ENCODE data around the gene TTC7B. TPM values are rescaled to one million over a fixed set of nuclear protein-coding genes. Genes with fewer than 3 reads are reported as not detected.

The TTC7B gene
- total and polyA plus RNA-seq, 10 of the 15 experiments (the other 5 are each of a cell fraction or from before 2014, with no cell fraction given) = under 0.01 to 1.1 (median 0.26) TPM; not detected in 2

DNA sequence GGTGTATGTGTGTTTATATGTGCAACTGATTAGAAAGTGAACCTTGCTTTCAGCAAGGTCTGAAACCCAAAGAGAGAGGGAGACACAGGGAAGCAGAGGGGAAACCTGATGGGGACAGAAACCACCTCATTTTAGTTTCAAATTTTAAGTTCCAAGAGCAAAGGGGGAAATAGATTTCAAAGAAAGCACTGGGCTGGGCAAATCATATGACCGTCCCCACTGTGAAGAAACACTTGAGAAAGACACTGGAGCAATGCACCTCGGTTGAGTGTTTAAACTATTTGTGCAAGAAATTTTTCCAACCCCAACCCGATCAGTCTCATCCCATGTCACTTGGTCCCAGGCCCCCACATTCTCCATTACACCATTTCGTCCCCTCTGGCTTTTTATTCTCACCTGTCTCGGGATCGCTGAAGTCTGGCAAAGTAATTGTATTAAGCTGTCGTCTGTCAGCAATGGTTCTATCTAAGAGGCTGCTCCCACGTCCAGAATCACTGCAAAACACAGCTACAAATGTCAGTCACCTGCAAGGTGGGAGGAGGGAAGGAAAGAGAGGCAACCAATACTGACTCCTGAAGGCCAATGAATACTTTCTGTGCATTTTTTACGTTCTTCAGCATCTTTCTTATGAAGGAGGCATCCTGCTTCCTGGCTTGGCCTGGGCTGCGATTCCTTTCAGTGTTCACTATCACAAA, 205.7 kb downstream of the TTC7B start:
- SMC1A ChIA-PET (ENCODE audit: uncharacterized antibody, unreplicated experiment) = interaction anchor here (1.2 kb wide), 1 partner anchor 11 kb away, joined by 3 read pairs; no protein-coding TSS in a partner anchor
- RAD21 ChIA-PET (ENCODE audit: unreplicated experiment) = no interaction called here
- no peak overlapping the region for H3K4me3 ChIP-seq
- H3K4me1 ChIP-seq (ENCODE audit: control insufficient read depth, insufficient read depth, low read length) = no peaks in the 10 kb centered on the region; the same call in 1 of the 2 replicates
- H3K79me2 ChIP-seq (ENCODE audit: control insufficient read depth, insufficient read depth, low read length) = no peaks in the 10 kb centered on the region
- FAIRE-seq (no peak), DNase-seq (ENCODE audit: low read depth, low spot score) (no peak), ATAC-seq (no peak)
- 42% methylated on average over 10 of the region's 10 CpGs for WGBS (ENCODE audit: insufficient coverage, insufficient replicate concordance, low lambda C conversion rate, missing lambda C conversion rate)
- no peak overlapping the region for H3K27ac ChIP-seq (ENCODE audit: control insufficient read depth, insufficient read depth)
- H3K36me3 ChIP-seq (ENCODE audit: control insufficient read depth in 2 of 2, insufficient read depth in 2 of 2, low read length in 1 of 2) = no peaks in the 10 kb centered on the region
- H2AFZ ChIP-seq (ENCODE audit: control insufficient read depth, low read depth, low read length) = no peak overlapping the region
- in situ Hi-C loops (cut with MboI) (no loop called here), intact Hi-C loops (cut with micrococcal nuclease; ENCODE audit: unreplicated experiment) (no loop called here)
- no peak overlapping the region for H3K4me2 ChIP-seq (ENCODE audit: control insufficient read depth, insufficient read depth)
- TF ChIP-seq CBX3 (IDR thresholded peaks at IDR 0.05; ENCODE audit: borderline replicate concordance, low read depth) (no peak), NRF1 (conservative IDR thresholded peaks at IDR 0.05; ENCODE audit: low read depth, low read length) (no peak), MTA2 (IDR thresholded peaks at IDR 0.05; ENCODE audit: low read depth) (no peak), MEF2B (IDR thresholded peaks at IDR 0.05; ENCODE audit: partially characterized antibody, poor library complexity, severe bottlenecking) (no peak), POU2F2 (IDR thresholded peaks at IDR 0.05; ENCODE audit: borderline replicate concordance, low read depth, low read length) (no peak), MXI1 (IDR thresholded peaks at IDR 0.05; ENCODE audit: low read depth, low read length) (no peak), CBX5 (IDR thresholded peaks at IDR 0.05; ENCODE audit: low read depth) (no peak), POLR2AphosphoS5 (IDR thresholded peaks at IDR 0.05; ENCODE audit: low read length) (no peak), EGR1 (IDR thresholded peaks at IDR 0.05; ENCODE audit: borderline replicate concordance in 1 of 2, low read depth in 2 of 2, low read length in 2 of 2) (no peak), TCF3 (IDR thresholded peaks at IDR 0.05; ENCODE audit: borderline replicate concordance, insufficient read depth, low read depth, low read length) (no peak), NFYA (IDR thresholded peaks at IDR 0.05; ENCODE audit: borderline replicate concordance, low read depth, low read length) (no peak), STAT3 (IDR thresholded peaks at IDR 0.05; ENCODE audit: low read depth, low read length) (no peak), EP300 (IDR thresholded peaks at IDR 0.05; ENCODE audit: borderline replicate concordance in 1 of 2, control insufficient read depth in 1 of 2, low read depth in 2 of 2, low read length in 2 of 2) (no peak), JUND (IDR thresholded peaks at IDR 0.05; ENCODE audit: low read depth, low read length) (no peak), ZZZ3 (IDR thresholded peaks at IDR 0.05; ENCODE audit: control insufficient read depth, insufficient read length, low read depth) (no peak)
- TF ChIP-seq, protein P1, sequence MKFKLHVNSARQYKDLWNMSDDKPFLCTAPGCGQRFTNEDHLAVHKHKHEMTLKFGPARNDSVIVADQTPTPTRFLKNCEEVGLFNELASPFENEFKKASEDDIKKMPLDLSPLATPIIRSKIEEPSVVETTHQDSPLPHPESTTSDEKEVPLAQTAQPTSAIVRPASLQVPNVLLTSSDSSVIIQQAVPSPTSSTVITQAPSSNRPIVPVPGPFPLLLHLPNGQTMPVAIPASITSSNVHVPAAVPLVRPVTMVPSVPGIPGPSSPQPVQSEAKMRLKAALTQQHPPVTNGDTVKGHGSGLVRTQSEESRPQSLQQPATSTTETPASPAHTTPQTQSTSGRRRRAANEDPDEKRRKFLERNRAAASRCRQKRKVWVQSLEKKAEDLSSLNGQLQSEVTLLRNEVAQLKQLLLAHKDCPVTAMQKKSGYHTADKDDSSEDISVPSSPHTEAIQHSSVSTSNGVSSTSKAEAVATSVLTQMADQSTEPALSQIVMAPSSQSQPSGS (IDR thresholded peaks at IDR 0.05; ENCODE audit: low read length) = no peak
- TF ChIP-seq, protein P2, sequence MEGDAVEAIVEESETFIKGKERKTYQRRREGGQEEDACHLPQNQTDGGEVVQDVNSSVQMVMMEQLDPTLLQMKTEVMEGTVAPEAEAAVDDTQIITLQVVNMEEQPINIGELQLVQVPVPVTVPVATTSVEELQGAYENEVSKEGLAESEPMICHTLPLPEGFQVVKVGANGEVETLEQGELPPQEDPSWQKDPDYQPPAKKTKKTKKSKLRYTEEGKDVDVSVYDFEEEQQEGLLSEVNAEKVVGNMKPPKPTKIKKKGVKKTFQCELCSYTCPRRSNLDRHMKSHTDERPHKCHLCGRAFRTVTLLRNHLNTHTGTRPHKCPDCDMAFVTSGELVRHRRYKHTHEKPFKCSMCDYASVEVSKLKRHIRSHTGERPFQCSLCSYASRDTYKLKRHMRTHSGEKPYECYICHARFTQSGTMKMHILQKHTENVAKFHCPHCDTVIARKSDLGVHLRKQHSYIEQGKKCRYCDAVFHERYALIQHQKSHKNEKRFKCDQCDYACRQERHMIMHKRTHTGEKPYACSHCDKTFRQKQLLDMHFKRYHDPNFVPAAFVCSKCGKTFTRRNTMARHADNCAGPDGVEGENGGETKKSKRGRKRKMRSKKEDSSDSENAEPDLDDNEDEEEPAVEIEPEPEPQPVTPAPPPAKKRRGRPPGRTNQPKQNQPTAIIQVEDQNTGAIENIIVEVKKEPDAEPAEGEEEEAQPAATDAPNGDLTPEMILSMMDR (IDR thresholded peaks at IDR 0.05 in 2 of 3, conservative IDR thresholded peaks at IDR 0.05 in 1 of 3; ENCODE audit: control insufficient read depth in 2 of 3, extremely low read depth in 1 of 3, insufficient read depth in 1 of 3, low read depth in 3 of 3, low read length in 3 of 3) = no peak
- POLR2A ChIA-PET = no interaction called here
- H4K20me1 ChIP-seq (ENCODE audit: control insufficient read depth, insufficient read depth) = no peaks in the 10 kb centered on the region
- H3K9me3 ChIP-seq (replicated peaks; ENCODE audit: control insufficient read depth, insufficient read depth, low read length) = no peaks in the 10 kb centered on the region
- CTCF ChIA-PET = no interaction called here
- H3K9ac ChIP-seq (ENCODE audit: control insufficient read depth, insufficient read depth, low read length) = no peak overlapping the region
- 0 out of 4 replicates have a peak, but pooled peaks cover 0 to 1% of the 10 kb centered on the region in 2 experiments for H3K27me3 ChIP-seq (replicated peaks in 1 of 2; ENCODE audit: control insufficient read depth in 2 of 2, insufficient read depth in 2 of 2, low read length in 1 of 2)
- BruUV-seq (replicated peaks) = no TSS peak
